GM18499 (cell line): ENCODE measurements around the gene SCGB3A1.

Source experiments
- ATAC-seq: cut with Tn5 transposase; IDR thresholded peaks from one replicate; pipeline ENCODE4 v1.9.1; 2021; ENCODE audit warnings: moderate number of reproducible peaks; ENCODE audit not compliant: insufficient read depth, unreplicated experiment

The SCGB3A1 gene, protein sequence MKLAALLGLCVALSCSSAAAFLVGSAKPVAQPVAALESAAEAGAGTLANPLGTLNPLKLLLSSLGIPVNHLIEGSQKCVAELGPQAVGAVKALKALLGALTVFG

GRCh38 chr5:180591311-180591887 lies at the start of gene SCGB3A1:
TSS of gene SCGB3A1 (minus strand) at chr5:180591499. CDS start at chr5:180591462, 37 bp downstream.
- no peak for ATAC-seq

GRCh38 chr5:180640611-180640860 lies 49.2 kb upstream of the SCGB3A1 start:
- no peak for ATAC-seq

GRCh38 chr5:180639741-180640610 lies 48.7 kb upstream of the SCGB3A1 start:
- ATAC-seq = no peak

DNA sequence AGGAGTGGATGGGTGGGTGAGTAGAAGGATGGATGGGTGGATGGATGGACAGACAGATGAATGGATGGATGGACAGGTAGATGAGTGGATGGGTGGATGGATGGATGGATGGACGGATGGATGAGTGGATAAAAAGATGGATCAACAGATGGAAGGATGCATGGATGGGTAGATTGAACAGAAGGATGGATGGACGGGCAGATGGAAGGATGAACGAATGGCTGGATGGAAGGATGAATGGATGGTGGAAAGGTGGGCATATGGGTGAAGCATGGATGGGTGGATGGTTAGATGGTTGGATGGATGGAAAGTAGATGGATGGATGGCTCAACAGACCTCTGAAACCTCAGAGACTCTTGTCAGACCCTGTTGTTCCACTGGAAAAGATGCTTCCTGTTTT lies 48.0 kb upstream of the SCGB3A1 start:
- no peak for ATAC-seq

- no peak for ATAC-seq
These were observed 46.8 kb upstream of the SCGB3A1 start for GRCh38 chr5:180637962-180638680.

- no peak for ATAC-seq
These were observed 45.2 kb upstream of the SCGB3A1 start for GRCh38 chr5:180636403-180637075.

- no peak for ATAC-seq
These were observed 44.7 kb upstream of the SCGB3A1 start for GRCh38 chr5:180636016-180636402.

DNA sequence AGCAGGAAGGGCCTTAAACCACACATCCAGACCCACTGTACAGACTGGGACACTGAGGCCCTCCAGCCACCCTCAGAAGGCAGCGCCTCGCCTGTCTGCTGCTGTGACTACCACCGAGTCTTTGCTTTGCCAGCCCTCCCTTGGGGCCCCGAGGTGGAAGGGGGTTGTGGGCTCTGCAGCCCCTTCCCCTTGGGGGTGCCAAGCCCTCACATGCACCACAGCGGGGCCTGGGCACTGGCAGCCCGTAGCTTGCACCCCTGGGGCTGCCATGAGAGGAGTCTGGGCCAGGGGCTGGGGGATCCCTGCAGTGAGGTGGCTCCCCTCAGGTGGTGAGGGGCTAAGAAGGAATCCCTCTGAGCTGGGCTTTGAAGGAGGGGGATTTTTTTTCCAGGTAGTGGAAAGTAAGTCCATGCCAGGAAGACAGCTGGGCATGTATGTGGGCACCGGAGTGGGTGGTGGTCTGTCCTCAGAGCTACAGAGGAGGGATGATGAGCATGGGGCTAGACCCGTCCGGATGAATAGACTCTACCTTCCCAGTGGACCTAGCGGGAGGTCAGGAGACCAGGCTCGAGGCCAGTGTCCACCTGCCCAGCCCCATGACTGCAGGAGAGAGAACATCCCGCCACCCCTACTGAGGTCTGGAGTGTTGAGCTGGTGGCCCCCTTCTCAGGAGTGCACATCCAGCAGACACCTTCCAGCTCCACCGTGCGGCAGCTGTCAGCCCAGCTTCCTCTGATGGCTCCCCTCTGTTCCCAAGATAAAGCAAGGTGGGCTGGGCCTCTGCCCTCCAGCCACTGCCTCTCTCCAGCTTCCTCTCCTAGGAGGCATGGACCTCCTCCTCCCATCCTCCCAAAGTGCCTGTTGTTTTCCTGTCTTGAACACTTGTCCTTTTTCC lies 42.2 kb upstream of the SCGB3A1 start:
- ATAC-seq = no peak

DNA sequence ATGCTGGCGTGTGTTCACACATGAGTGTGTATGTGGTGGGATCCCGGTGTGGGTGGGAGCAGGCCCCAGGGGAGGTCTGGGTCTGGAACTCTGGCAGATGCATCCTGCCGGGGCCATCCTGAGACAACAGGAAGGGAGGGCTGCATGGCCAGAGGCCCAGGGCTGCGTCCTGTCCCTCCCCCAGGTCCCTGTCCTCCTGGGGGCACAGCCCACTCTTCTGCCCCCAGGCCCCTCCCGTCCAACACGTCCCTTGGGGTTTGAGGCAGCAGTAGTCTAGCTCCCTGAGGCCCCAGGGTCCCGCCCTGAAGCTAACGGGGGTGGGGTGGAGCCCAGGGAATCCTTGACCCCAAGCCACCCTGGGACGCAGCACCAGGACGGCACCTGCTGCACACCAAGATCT lies 41.5 kb upstream of the SCGB3A1 start:
- ATAC-seq = no peak

- no peak for ATAC-seq
These were observed 40.5 kb upstream of the SCGB3A1 start for GRCh38 chr5:180631549-180632383.

GRCh38 chr5:180630426-180630825 lies 39.1 kb upstream of the SCGB3A1 start:
- ATAC-seq = no peak

- ATAC-seq = no peak
These were observed 38.6 kb upstream of the SCGB3A1 start for GRCh38 chr5:180629831-180630382.

GRCh38 chr5:180628827-180629750 lies 37.8 kb upstream of the SCGB3A1 start:
- no peak for ATAC-seq

DNA sequence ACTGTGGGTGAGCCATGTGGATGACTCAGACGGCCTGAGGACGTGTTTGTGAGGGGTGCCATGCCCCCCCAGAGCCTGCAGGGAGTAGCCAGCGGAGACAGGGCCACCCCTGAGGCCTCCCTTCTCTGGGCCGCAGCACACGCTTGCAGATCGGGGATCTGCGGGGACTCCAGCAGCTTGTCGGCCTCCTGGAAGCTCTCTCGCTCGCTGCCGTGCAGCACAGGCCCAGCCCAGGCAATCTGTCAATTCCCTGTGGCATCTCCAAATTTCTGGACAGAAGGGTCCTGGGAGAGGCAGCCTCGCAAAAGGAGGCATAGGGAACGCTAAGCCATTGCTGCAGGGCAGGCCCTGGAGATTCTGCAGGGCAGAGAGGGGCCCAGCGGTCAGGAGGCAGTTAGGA lies 36.9 kb upstream of the SCGB3A1 start:
- no peak for ATAC-seq

DNA sequence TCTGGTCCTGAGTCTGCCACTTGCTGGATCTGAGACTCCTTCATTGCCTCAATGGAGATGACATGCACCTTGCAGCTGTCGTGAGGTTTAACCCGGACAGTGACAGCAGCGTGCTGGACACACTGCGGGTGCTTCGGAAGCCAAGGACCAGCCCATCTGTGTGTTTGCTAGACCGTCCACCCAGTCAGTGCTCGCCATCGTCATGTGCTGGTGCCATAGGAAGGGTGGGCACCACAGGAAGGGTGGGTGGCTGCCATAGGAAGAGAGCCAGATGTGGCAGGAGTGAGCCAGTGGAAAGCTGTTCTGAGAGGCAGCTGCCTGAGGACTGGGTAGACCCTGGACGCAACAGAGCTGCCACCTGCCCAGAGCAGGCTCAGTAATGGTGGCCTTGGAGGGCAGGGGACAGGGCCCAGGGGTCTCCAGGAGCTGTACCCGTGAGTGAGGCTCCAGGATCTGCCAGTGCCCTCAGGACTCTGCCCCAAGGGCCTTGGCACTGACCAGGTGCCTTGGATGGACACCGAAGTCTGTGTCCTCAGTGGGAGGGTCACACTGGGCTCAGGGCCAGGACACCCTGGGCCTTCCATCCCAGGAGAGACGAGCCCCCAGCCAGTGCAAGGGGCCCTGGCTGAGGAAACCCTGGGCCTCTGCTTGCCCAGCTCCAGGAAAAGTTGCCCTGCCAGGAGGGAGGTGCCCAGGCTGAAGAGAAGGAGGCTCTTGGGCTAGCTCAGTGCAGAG lies 36.3 kb upstream of the SCGB3A1 start:
- no peak for ATAC-seq

DNA sequence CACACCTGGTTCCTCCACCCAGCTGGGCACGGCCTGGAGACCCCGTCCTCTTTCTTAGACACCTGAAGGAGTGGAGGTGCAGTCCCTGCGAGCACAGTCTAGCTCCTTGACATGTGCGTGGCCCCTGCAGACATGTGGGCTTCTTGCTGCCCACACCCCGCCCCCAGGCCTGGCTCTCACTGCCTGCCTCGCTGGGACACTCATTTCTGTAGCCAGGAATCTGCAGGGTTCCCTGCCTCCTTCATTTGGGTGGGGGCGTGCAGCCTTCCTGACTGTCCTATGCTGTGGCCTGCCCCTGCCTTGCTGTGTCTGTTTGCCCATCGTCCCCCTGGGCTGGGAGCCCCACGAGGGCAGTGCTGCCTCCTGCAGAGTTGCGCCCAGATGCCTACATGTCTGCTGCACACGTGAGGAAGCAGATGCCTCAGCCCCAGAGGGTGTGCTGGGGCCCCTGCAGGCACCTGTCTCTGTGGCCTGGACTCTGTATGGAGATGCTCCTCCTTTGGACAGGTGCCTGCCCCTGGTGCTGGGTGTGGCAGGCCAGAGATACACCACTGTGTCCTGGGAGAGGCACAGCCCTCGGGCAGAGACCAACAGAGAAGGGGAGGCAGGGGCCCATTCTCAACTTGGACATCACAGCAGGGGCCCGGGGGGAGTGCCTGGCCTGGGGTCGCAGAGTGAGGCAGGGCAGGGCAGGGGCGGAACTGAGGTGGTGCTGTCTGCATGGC lies 35.5 kb upstream of the SCGB3A1 start:
- no peak for ATAC-seq
